Measurements from ENCODE around the gene ECHS1. TPM values are rescaled to one million over a fixed set of nuclear protein-coding genes. Genes with fewer than 3 reads are reported as not detected.
"Not testable (repeated sequence)": the region's sequence is repeated elsewhere in the genome, so short reads cannot be mapped to it uniquely, and the experiment has no call there.

The ECHS1 gene
- total and polyA plus RNA-seq, 2 of the 8 experiments (the other 6 are each of a cell fraction or from before 2014, with no cell fraction given) = 41.7 to 101 TPM

DNA sequence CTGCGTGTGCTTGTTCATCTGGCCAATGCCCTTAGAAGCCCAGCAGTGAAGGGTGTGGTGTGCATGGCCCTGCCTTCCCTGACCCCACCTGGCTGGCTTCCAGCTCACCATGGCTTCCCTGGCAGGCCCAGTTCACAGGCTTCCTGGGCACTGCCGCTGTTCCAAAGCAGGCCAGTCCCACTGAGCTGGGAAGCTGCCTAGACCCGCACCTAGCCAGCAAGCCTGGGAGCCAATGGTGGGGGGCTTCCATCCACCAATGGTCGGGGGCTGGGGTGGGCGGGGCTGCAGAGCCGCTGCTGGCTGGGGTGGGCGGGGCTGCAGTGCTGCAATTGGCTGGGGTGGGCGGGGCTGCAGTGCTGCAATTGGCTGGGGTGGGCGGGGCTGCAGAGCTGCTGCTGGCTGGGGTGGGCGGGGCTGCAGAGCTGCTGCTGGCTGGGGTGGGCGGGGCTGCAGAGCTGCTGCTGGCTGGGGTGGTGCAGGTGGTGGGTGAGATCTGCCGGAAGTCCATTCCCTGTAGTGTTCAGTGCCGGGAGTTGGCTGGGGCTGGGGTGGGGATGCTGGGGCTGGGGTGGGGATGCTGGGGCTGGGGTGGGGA lies 48.9 kb downstream of the ECHS1 start (continued):
- no peak for TF ChIP-seq CBX5 (IDR thresholded peaks at IDR 0.05; ENCODE audit: low read depth, low read length)
- no peak for TF ChIP-seq JUN (IDR thresholded peaks at IDR 0.05; ENCODE audit: low read depth, low read length)
- TF ChIP-seq CHD1 (IDR thresholded peaks at IDR 0.05; ENCODE audit: low read depth, low read length) = no peak
- no peak for TF ChIP-seq SP1 (IDR thresholded peaks at IDR 0.05; ENCODE audit: low read depth, low read length)
- TF ChIP-seq NRF1 (IDR thresholded peaks at IDR 0.05; ENCODE audit: low read depth, low read length) = no peak
- no peak for TF ChIP-seq CHD2 (IDR thresholded peaks at IDR 0.05; ENCODE audit: low read length)
- TF ChIP-seq RXRA (IDR thresholded peaks at IDR 0.05; ENCODE audit: insufficient read depth, low read depth, low read length) = no peak

DNA sequence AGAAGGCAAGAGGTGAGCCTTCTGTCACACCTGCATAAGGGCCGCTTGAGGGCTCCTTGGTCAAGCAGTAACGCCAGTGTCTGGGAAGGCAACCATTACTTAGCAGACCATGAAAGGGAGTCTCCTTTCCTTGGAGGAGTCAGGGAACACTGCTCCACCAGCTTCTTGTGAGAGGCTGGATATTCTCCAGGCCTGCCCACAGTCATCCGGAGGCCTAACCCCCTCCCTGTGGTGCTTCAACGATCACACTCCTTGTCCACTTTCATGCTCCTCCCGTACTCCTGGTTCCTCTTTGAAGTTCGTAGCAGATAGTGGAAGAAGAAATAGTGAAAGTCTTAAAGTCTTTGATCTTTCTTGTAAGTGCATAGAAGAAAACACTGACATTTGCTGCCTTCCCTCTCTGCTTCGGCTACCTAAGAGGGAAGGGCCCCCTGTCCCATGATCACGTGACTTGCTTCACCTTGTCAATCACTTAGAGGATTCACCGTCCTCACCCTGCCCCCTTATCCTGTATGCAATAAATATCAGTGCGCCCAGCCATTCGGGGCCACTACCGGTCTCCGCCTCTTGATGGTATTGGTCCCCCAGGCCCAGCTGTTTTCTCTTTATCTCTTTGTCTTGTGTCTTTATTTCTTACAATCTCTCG lies 51.0 kb downstream of the ECHS1 start:
- H3K79me1 ChIP-seq (ENCODE audit: low read depth, low read length); H4K20me1 ChIP-seq (replicated peaks in 1 of 2; ENCODE audit: control insufficient read depth in 1 of 2, insufficient read depth in 2 of 2, low read length in 2 of 2); FAIRE-seq; H2BK12ac ChIP-seq (ENCODE audit: low read depth, low read length); H3K4me3 ChIP-seq (ENCODE audit: extremely low read depth in 1 of 4, insufficient read depth in 2 of 4, low read depth in 3 of 4, low read length in 4 of 4); H4K8ac ChIP-seq (ENCODE audit: extremely low read depth, insufficient read depth, low read length); H3K4ac ChIP-seq (replicated peaks; ENCODE audit: insufficient read length, low read depth, low read length); H3K36me3 ChIP-seq (ENCODE audit: control insufficient read depth in 2 of 4, insufficient read depth in 4 of 4, low read length in 3 of 4); H4K91ac ChIP-seq (replicated peaks; ENCODE audit: insufficient read length, low read length); H3K9ac ChIP-seq (replicated peaks in 1 of 4; ENCODE audit: extremely low read depth in 1 of 4, low read depth in 3 of 4, low read length in 3 of 4); H2BK5ac ChIP-seq (ENCODE audit: low read depth, low read length); H3K18ac ChIP-seq (ENCODE audit: extremely low read depth, low read length); H2BK120ac ChIP-seq (replicated peaks; ENCODE audit: low read depth, low read length); H2AK5ac ChIP-seq (ENCODE audit: low read depth, low read length); H3K27ac ChIP-seq (ENCODE audit: low read depth, low read length); H2AFZ ChIP-seq (ENCODE audit: low read length); CTCF ChIA-PET (ENCODE audit: partially characterized antibody); H3K14ac ChIP-seq (ENCODE audit: insufficient read length); H3K56ac ChIP-seq (replicated peaks; ENCODE audit: insufficient read length, low read depth, low read length); H3K4me2 ChIP-seq (ENCODE audit: insufficient read depth in 1 of 2, low read depth in 2 of 2, low read length in 2 of 2); H2BK20ac ChIP-seq (ENCODE audit: low read length); H3K23ac ChIP-seq (ENCODE audit: insufficient read length); DNase-seq (ENCODE audit: low read depth in 1 of 2, low spot score in 2 of 2); H4K5ac ChIP-seq (ENCODE audit: insufficient read length, low read depth, low read length); H2BK15ac ChIP-seq (ENCODE audit: low read length); H3K9me3 ChIP-seq (ENCODE audit: insufficient read depth in 2 of 2, low read depth in 1 of 2, low read length in 1 of 2); H3K23me2 ChIP-seq (ENCODE audit: low read depth, low read length); H3K79me2 ChIP-seq (ENCODE audit: control insufficient read depth in 1 of 2, insufficient read depth in 2 of 2, low read length in 2 of 2): not testable (repeated sequence)
- 85% methylated on average over 12 of the region's 14 CpGs; no CpG with 5 or more reads in 1 of the 2 experiments for WGBS, 2 experiments (ENCODE audit: extremely low coverage in 1 of 2, insufficient coverage in 1 of 2, insufficient read length in 1 of 2, insufficient replicate concordance in 2 of 2, low coverage in 1 of 2, low lambda C conversion rate in 2 of 2, missing lambda C conversion rate in 1 of 2)
- POLR2A ChIA-PET (ENCODE audit: partially characterized antibody) = interaction anchor here (0.6 kb wide), 1 partner anchor 12 kb away, joined by 7 read pairs; no protein-coding TSS in a partner anchor
- Histone ChIP-seq H3K4me1 (replicated peaks in 1 of 4; ENCODE audit: control insufficient read depth in 3 of 4, insufficient read depth in 4 of 4, low read length in 3 of 4) (peaks cover 0 to 20% (median 6%) of the 10 kb centered on the region in 4 experiments; a peak in 6 of 7 replicates), H3K27me3 (replicated peaks in 1 of 4; ENCODE audit: control insufficient read depth in 3 of 4, extremely low read depth in 1 of 4, insufficient read depth in 3 of 4, low read length in 3 of 4) (peaks cover 14 to 33% (median 28%) of the 10 kb centered on the region in 4 experiments)
